GM13976 (cell line): ENCODE results near the gene PEX19.

Experiments used
- DNase-seq: peaks from one replicate; pipeline ENCODE4 v3.0.0; 2012; ENCODE audit warnings: low spot score
- CTCF ChIP-seq: IDR thresholded peaks from 2 replicates; pipeline ENCODE4 v1.5.1; 2012; ENCODE audit warnings: borderline replicate concordance, mild to moderate bottlenecking; ENCODE audit not compliant: insufficient read depth; ENCODE audit errors: extremely low read depth, missing control alignments, control extremely low read depth
- in situ Hi-C: fragments of 300-500 bp; cut with MboI; formaldehyde crosslinking; loops from one replicate; pipeline ENCODE4 v1.12.0; 2022; ENCODE audit warnings: low sequenced_read_pairs, mixed read lengths, inconsistent platforms; ENCODE audit not compliant: unreplicated experiment

PEX19 gene

GRCh38 chr1:160282807-160283206, 2.1 kb downstream of the PEX19 start:
- no peak for TF ChIP-seq CTCF
- in situ Hi-C loops: no loop called here
- DNase-seq: no peak

- TF ChIP-seq CTCF: no peak
- in situ Hi-C loops: no loop called here
- no peak for DNase-seq
These were observed 6.9 kb downstream of the PEX19 start for GRCh38 chr1:160277987-160278386.

- in situ Hi-C loops: no loop called here
- TF ChIP-seq CTCF: no peak
- no peak for DNase-seq
These were observed 7.6 kb downstream of the PEX19 start for GRCh38 chr1:160277330-160277729.

- no peak for DNase-seq
- TF ChIP-seq CTCF: no peak
- in situ Hi-C loops: no loop called here
These were observed 13.9 kb downstream of the PEX19 start for GRCh38 chr1:160271025-160271424.

GRCh38 chr1:160267284-160267991, 17.5 kb downstream of the PEX19 start:
- no peak for DNase-seq
- no peak for TF ChIP-seq CTCF
- in situ Hi-C loops: no loop called here

GRCh38 chr1:160264795-160265307, 20.1 kb downstream of the PEX19 start:
- DNase-seq: no peak
- TF ChIP-seq CTCF: no peak
- in situ Hi-C loops: no loop called here
